T-helper 1 cell treated with Interleukin-12 subunit alpha and Interleukin-12 subunit beta and Interleukin-4 antibody, amounts not matched to agents 30 ng/mL and 1 ng/mL, for 36 hours (primary cell): Measurements from ENCODE around the gene ZC3HAV1L. TPM values are rescaled to one million over a fixed set of nuclear protein-coding genes. Genes with fewer than 3 reads are reported as not detected.

Source experiments
- total RNA-seq: library from RNA; stranded (reverse); gene quantifications from 2 replicates; pipeline ENCODE4 v1.2.3, GENCODE V29; 2022

The ZC3HAV1L gene
- total RNA-seq, 1 donor from 2014 or later = 21.4 TPM

Other genes with a start within 250 kb of the ZC3HAV1L start
- gene TMEM213, start 238.0 kb downstream of the ZC3HAV1L start, total RNA-seq = 3.7 and 4.6 TPM in 2 replicates
- 0.25 and 0.66 TPM in 2 replicates for gene ATP6V0A4, start 237.8 kb downstream of the ZC3HAV1L start, total RNA-seq
- gene KIAA1549, start 54.7 kb downstream of the ZC3HAV1L start, total RNA-seq = 0.32 and 0.42 TPM in 2 replicates
- 131 and 134 TPM in 2 replicates for gene ZC3HAV1, start 73.7 kb upstream of the ZC3HAV1L start, total RNA-seq
- gene UBN2, start 195.2 kb upstream of the ZC3HAV1L start, total RNA-seq = 13.8 and 14.5 TPM in 2 replicates